Osteoblast (primary cell): Measurements from ENCODE around the gene SRP68. TPM values are rescaled to one million over a fixed set of nuclear protein-coding genes. Genes with fewer than 3 reads are reported as not detected.

Experiments
- DNase-seq: peaks from one replicate; pipeline ENCODE4 v3.0.0; 2011; ENCODE audit warnings: low spot score, mixed read lengths; ENCODE audit not compliant: insufficient read length; ENCODE audit errors: missing footprints
- H2AFZ ChIP-seq: 2 replicates; pipeline ENCODE4 v1.6.0; 2011; ENCODE audit warnings: mild to moderate bottlenecking, low read length
- H3K27ac ChIP-seq: 2 replicates; pipeline ENCODE4 v1.5.1; 2011; ENCODE audit warnings: mild to moderate bottlenecking, low read depth, low read length, moderate library complexity
- H3K27me3 ChIP-seq: 2 replicates; pipeline ENCODE4 v1.6.0; 2012; ENCODE audit warnings: mild to moderate bottlenecking, control low read depth, inconsistent platforms, low read length, moderate library complexity; ENCODE audit not compliant: insufficient read depth
- H3K36me3 ChIP-seq: 2 replicates; pipeline ENCODE4 v1.5.1; 2011; ENCODE audit warnings: mild to moderate bottlenecking, low read length, control low read depth, moderate library complexity; ENCODE audit not compliant: insufficient read depth
- H3K4me1 ChIP-seq: 2 replicates; pipeline ENCODE4 v1.5.1; 2011; ENCODE audit warnings: mild to moderate bottlenecking, low read length, control low read depth, moderate library complexity; ENCODE audit not compliant: insufficient read depth
- H3K4me2 ChIP-seq: 2 replicates; pipeline ENCODE4 v1.6.0; 2011; ENCODE audit warnings: mild to moderate bottlenecking, low read length; ENCODE audit not compliant: insufficient read depth
- H3K4me3 ChIP-seq: fragments of 200-600 bp; sonication (generic); 3 replicates; pipeline ENCODE4 v1.5.1; 2012; ENCODE audit warnings: mild to moderate bottlenecking, low read length, inconsistent platforms; ENCODE audit not compliant: insufficient read depth
- H3K79me2 ChIP-seq: 2 replicates; pipeline ENCODE4 v1.6.0; 2012; ENCODE audit warnings: mild to moderate bottlenecking, low read length, control low read depth, inconsistent platforms; ENCODE audit not compliant: insufficient read depth
- H3K9me3 ChIP-seq: 2 replicates; pipeline ENCODE4 v1.5.1; 2011; ENCODE audit warnings: low read depth, low read length, control low read depth
- H4K20me1 ChIP-seq: 2 replicates; pipeline ENCODE4 v1.6.0; 2012; ENCODE audit warnings: mild to moderate bottlenecking, low read length, control low read depth; ENCODE audit not compliant: insufficient read depth
- CTCF ChIP-seq: IDR thresholded peaks from 2 replicates; pipeline ENCODE4 v1.5.1; 2011; ENCODE audit warnings: mild to moderate bottlenecking, low read depth, low read length, moderate library complexity; ENCODE audit errors: extremely low read depth
- total RNA-seq: library from RNA; depleted of rRNA; stranded (reverse); fragments of >200 nt; gene quantifications from 2 replicates; pipeline ENCODE4 v1.2.3, GENCODE V29; 2012

The SRP68 gene
- total RNA-seq, 1 donor = 25.3 TPM

GRCh38 chr17:76102944-76103273, 30.6 kb upstream of the SRP68 start:
- peaks cover 23% of the 10 kb centered on the region for H3K79me2 ChIP-seq
- no peaks in the 10 kb centered on the region for H3K27me3 ChIP-seq
- H4K20me1 ChIP-seq = no peaks in the 10 kb centered on the region
- DNase-seq = peak; percentile 79
- no peak for TF ChIP-seq CTCF
- peaks cover 9% of the 10 kb centered on the region for H3K4me1 ChIP-seq
- peaks cover 30% of the 10 kb centered on the region for H3K36me3 ChIP-seq
- peak overlapping the region; percentile 87 for H3K27ac ChIP-seq
- peak overlapping the region; percentile 98 for H3K4me3 ChIP-seq
- H3K9me3 ChIP-seq = no peaks in the 10 kb centered on the region
- H3K4me2 ChIP-seq = peak overlapping the region; percentile 95
- peak overlapping the region; percentile 100 for H2AFZ ChIP-seq

- Histone ChIP-seq H3K4me3 (no peak overlapping the region), H4K20me1 (peaks cover 16% of the 10 kb centered on the region), H3K27ac (no peak overlapping the region), H3K4me2 (no peak overlapping the region), H3K9me3 (no peaks in the 10 kb centered on the region), H3K4me1 (peaks cover 8% of the 10 kb centered on the region), H3K36me3 (peaks cover 67% of the 10 kb centered on the region), H2AFZ (no peak overlapping the region), H3K27me3 (no peaks in the 10 kb centered on the region), H3K79me2 (peaks cover 15% of the 10 kb centered on the region)
- DNase-seq = peak; percentile 4
- TF ChIP-seq CTCF = no peak
Observed at GRCh38 chr17:76097716-76098295, 25.5 kb upstream of the SRP68 start.

GRCh38 chr17:76095943-76096342, 23.6 kb upstream of the SRP68 start:
- H3K4me3 ChIP-seq = no peak overlapping the region
- no peaks in the 10 kb centered on the region for H3K27me3 ChIP-seq
- H3K27ac ChIP-seq = no peak overlapping the region
- H3K4me1 ChIP-seq = peaks cover 5% of the 10 kb centered on the region
- H3K36me3 ChIP-seq = peaks cover 68% of the 10 kb centered on the region
- peaks cover 22% of the 10 kb centered on the region for H4K20me1 ChIP-seq
- H2AFZ ChIP-seq = no peak overlapping the region
- DNase-seq = peak; percentile 5
- no peaks in the 10 kb centered on the region for H3K9me3 ChIP-seq
- no peak for TF ChIP-seq CTCF
- H3K4me2 ChIP-seq = no peak overlapping the region
- H3K79me2 ChIP-seq = peaks cover 8% of the 10 kb centered on the region

- Histone ChIP-seq H3K36me3 (peaks cover 55% of the 10 kb centered on the region), H3K27ac (peak overlapping the region; percentile 66)
Observed at GRCh38 chr17:76094046-76094445, 21.7 kb upstream of the SRP68 start.

More at GRCh38 chr17:76094046-76094445, 21.7 kb upstream of the SRP68 start:
- no peak overlapping the region for H2AFZ ChIP-seq
- peaks cover 8% of the 10 kb centered on the region for H3K79me2 ChIP-seq
- H3K4me1 ChIP-seq = peaks cover 5% of the 10 kb centered on the region
- H3K4me2 ChIP-seq = no peak overlapping the region
- DNase-seq = no peak
- TF ChIP-seq CTCF = no peak
- no peaks in the 10 kb centered on the region for H3K9me3 ChIP-seq
- H3K27me3 ChIP-seq = no peaks in the 10 kb centered on the region
- peaks cover 25% of the 10 kb centered on the region for H4K20me1 ChIP-seq
- H3K4me3 ChIP-seq = no peak overlapping the region
